A673 (cell line): ENCODE measurements around the gene ANKMY1.

Experiments used
- CTCF ChIP-seq: fragments of 300-800, 200-600 bp; sonication (generic); conservative IDR thresholded peaks from 2 replicates; pipeline ENCODE4 v1.5.1; 2017; ENCODE audit warnings: low read depth, mild to moderate bottlenecking, antibody characterized with exemption, low read length, moderate library complexity, mixed read lengths
- EZH2 ChIP-seq: fragments of 200-600 bp; sonication (generic); IDR thresholded peaks from 2 replicates; pipeline ENCODE4 v1.6.1; 2017; ENCODE audit warnings: borderline replicate concordance, low read depth, mild to moderate bottlenecking, mixed read lengths, antibody characterized with exemption, low read length; ENCODE audit not compliant: poor library complexity, severe bottlenecking

- TF ChIP-seq CTCF (no peak), EZH2 (no peak)
Observed at GRCh38 chr2:240597419-240598181, 39.8 kb upstream of the ANKMY1 start.
